HepG2 (cell line): ENCODE data around the gene SHTN1. TPM values are rescaled to one million over a fixed set of nuclear protein-coding genes. Genes with fewer than 3 reads are reported as not detected.

ENCODE experiments used
- CENPT ChIP-seq: sonication (generic); formaldehyde crosslinking; IDR thresholded peaks from 2 replicates; pipeline ENCODE4 v1.8.0; 2022; ENCODE audit warnings: low read depth, mild to moderate bottlenecking, moderate library complexity, missing genetic modification reagents
- CREB3 ChIP-seq: sonication (generic); formaldehyde crosslinking; IDR thresholded peaks from 2 replicates; pipeline ENCODE4 v1.5.0; 2020; ENCODE audit warnings: missing genetic modification reagents
- ELF4 ChIP-seq: sonication (generic); formaldehyde crosslinking; IDR thresholded peaks from 2 replicates; pipeline ENCODE4 v1.5.0; 2020; ENCODE audit warnings: missing genetic modification reagents, mild to moderate bottlenecking, moderate library complexity, borderline replicate concordance
- HNF1A ChIP-seq, 2 experiments: sonication (generic) in 1 of 2; formaldehyde crosslinking in 1 of 2; IDR thresholded peaks; 2 replicates each; pipeline versions ENCODE4 v1.4.0 to v1.6.1; 2016 to 2020; ENCODE audit warnings: borderline replicate concordance in 1 of 2, low read depth in 1 of 2, mild to moderate bottlenecking in 1 of 2, missing genetic modification reagents in 1 of 2
- MED1 ChIP-seq: sonication (generic); formaldehyde crosslinking; IDR thresholded peaks from 2 replicates; pipeline ENCODE4 v1.4.0; 2020; ENCODE audit warnings: missing genetic modification reagents
- SAP130 ChIP-seq: IDR thresholded peaks from 2 replicates; pipeline ENCODE4 v1.6.1; 2016; ENCODE audit warnings: low read depth
- SOX13 ChIP-seq, 3 experiments: fragments of 450-650 bp in 1 of 3; sonication (generic) in 1 of 3; formaldehyde crosslinking in 1 of 3; IDR thresholded peaks in 2 of 3; conservative IDR thresholded peaks in 1 of 3; 2 replicates each; pipeline versions ENCODE4 v1.5.0 to v1.6.1; 2016 to 2020; ENCODE audit warnings: antibody characterized with exemption in 1 of 3, mild to moderate bottlenecking in 1 of 3, missing compliant biosample characterization in 1 of 3, missing genetic modification reagents in 1 of 3, moderate library complexity in 1 of 3
- TARDBP ChIP-seq: sonication (generic); formaldehyde crosslinking; IDR thresholded peaks from 2 replicates; pipeline ENCODE4 v1.8.0; 2022; ENCODE audit warnings: mild to moderate bottlenecking, missing genetic modification reagents
- TFDP2 ChIP-seq: sonication (generic); formaldehyde crosslinking; IDR thresholded peaks from 2 replicates; pipeline ENCODE4 v1.4.0; 2020; ENCODE audit warnings: missing genetic modification reagents
- THAP8 ChIP-seq: sonication (generic); formaldehyde crosslinking; IDR thresholded peaks from 2 replicates; pipeline ENCODE4 v1.5.1; 2020; ENCODE audit warnings: missing genetic modification reagents, mild to moderate bottlenecking, borderline replicate concordance
- ZNF451 ChIP-seq: sonication (generic); formaldehyde crosslinking; IDR thresholded peaks from 2 replicates; pipeline ENCODE4 v1.5.0; 2020; ENCODE audit warnings: mild to moderate bottlenecking, missing genetic modification reagents
- ZNF513 ChIP-seq: sonication (generic); formaldehyde crosslinking; conservative IDR thresholded peaks from 2 replicates; pipeline ENCODE4 v1.5.0; 2020; ENCODE audit warnings: missing genetic modification reagents
- ZNF574 ChIP-seq: sonication (generic); formaldehyde crosslinking; IDR thresholded peaks from 2 replicates; pipeline ENCODE4 v1.4.0; 2020; ENCODE audit warnings: missing genetic modification reagents
- ZNF674 ChIP-seq: sonication (generic); formaldehyde crosslinking; IDR thresholded peaks from 2 replicates; pipeline ENCODE4 v1.5.0; 2020; ENCODE audit warnings: low read depth, mild to moderate bottlenecking, missing genetic modification reagents
- polyA plus RNA-seq, 8 experiments: library from polyadenylated mRNA; depleted of rRNA in 3 of 8; stranded (reverse) in 7 of 8; unstranded in 1 of 8; fragments of >200 nt; fragmentation: Illumina TruSeq in 4 of 8; extraction: Trizol in 4 of 8; gene quantifications; 2 replicates each; pipeline versions ENCODE4 v1.2.1 to v1.2.3, GENCODE V29; 2011 to 2016; ENCODE audit warnings: low read depth in 4 of 8, missing spikeins in 1 of 8, mixed read lengths in 1 of 8; ENCODE audit not compliant: insufficient read depth in 1 of 8
- total RNA-seq, 5 experiments: library from RNA; depleted of rRNA; stranded (reverse); fragments of >200 nt; fragmentation: Illumina TruSeq; extraction: Trizol; gene quantifications; 2 replicates each; pipeline ENCODE4 v1.2.3, GENCODE V29; 2016; ENCODE audit warnings: low read depth in 1 of 5

The SHTN1 gene
- total and polyA plus RNA-seq, 2 of the 13 experiments (the other 11 are each of a cell fraction or from before 2014, with no cell fraction given), result 11.3 to 15.6 TPM

GRCh38 chr10:116849248-116850057 is 155.5 kb downstream of the SHTN1 start, which contains the start of gene ENO4 (continued):
- TF ChIP-seq HNF1A (IDR thresholded peaks at IDR 0.05; ENCODE audit: low read depth) (no peak), HNF1A (CRISPR knock-in tag; IDR thresholded peaks at IDR 0.05; ENCODE audit: borderline replicate concordance) (no peak), THAP8 (CRISPR knock-in tag) (no peak), CENPT (CRISPR knock-in tag) (no peak), ZNF513 (CRISPR knock-in tag) (no peak), TARDBP (CRISPR knock-in tag) (no peak), SOX13 (IDR thresholded peaks at IDR 0.05) (no peak), SOX13 (CRISPR knock-in tag; conservative IDR thresholded peaks at IDR 0.05 in 1 of 2, IDR thresholded peaks at IDR 0.05 in 1 of 2) (no peak), ZNF674 (CRISPR knock-in tag) (no peak), ZNF451 (CRISPR knock-in tag) (no peak), MED1 (CRISPR knock-in tag) (no peak), SAP130 (CRISPR knock-in tag) (peak; percentile 14; the same call in 1 of the 2 replicates), TFDP2 (CRISPR knock-in tag) (peak; percentile 14; the same call in 1 of the 2 replicates), CREB3 (no peak), ELF4 (CRISPR knock-in tag) (no peak), ZNF574 (CRISPR knock-in tag) (no peak)
